Cardiac fibroblast (primary cell): Measurements from ENCODE around the gene LZTS3.

Experiments
- DNase-seq, 2 donors: peaks; one replicate each; pipeline versions ENCODE4 v3.0.0 to v3.0.0-alpha.2; 2010; ENCODE audit warnings: low read depth in 2 of 2
- H3K4me3 ChIP-seq, 2 donors: replicated peaks in 1 of 2; 1 replicate in 1 of 2; 2 replicates in 1 of 2; pipeline ENCODE4 v1.5.1; 2011; ENCODE audit warnings: low read depth in 2 of 2, low read length in 2 of 2, mild to moderate bottlenecking in 2 of 2, moderate library complexity in 1 of 2
- TF ChIP-seq, protein P1 (sequence below): IDR thresholded peaks from one replicate; pipeline ENCODE4 v1.5.1; 2011; ENCODE audit warnings: low read depth, mild to moderate bottlenecking, low read length, inconsistent platforms

LZTS3 gene

DNA sequence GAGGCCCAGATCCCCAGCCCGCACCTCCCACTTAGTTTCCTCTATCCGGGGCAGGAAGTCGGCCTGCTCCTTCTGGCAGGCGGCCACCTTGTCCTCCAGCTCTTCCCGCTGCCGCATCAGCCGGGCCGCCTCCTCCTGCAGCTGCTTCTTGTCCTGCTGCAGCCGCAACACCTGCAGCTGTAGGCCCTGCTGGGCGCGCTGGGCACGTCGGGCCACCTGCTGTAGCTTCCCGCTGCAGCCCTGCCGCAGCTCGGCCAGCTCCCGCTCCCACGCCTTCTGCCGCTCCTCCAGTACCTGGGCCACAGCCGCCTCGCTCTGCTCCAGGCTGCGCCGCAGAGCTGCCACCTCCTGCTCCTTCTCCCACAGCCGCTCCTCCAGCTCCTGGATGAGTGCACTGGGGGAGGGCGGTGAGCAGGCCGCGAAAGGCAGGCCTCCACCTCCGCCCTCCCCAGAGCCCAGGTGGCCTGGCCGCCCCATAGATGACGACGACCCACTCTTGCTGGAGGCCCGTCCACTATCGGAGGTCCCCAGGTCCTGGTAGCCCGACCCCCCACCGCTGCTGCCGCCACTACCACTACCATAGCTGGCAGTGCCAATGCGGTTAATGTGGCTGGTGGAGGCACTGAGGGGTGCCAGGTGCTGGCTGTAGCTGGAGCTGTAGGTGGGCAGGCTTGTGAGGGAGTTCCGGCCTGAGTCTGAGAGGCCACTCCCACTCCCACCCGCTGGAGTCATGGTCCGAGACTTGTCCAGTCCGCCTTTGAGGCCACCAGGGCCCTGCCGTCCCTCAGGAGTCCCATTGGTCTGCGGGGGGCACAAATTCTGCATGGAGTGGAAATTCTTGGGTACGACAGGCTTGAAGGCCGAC is 7.6 kb downstream of the LZTS3 start:
- H3K4me3 ChIP-seq = no peak overlapping the region
- TF ChIP-seq, protein P1, sequence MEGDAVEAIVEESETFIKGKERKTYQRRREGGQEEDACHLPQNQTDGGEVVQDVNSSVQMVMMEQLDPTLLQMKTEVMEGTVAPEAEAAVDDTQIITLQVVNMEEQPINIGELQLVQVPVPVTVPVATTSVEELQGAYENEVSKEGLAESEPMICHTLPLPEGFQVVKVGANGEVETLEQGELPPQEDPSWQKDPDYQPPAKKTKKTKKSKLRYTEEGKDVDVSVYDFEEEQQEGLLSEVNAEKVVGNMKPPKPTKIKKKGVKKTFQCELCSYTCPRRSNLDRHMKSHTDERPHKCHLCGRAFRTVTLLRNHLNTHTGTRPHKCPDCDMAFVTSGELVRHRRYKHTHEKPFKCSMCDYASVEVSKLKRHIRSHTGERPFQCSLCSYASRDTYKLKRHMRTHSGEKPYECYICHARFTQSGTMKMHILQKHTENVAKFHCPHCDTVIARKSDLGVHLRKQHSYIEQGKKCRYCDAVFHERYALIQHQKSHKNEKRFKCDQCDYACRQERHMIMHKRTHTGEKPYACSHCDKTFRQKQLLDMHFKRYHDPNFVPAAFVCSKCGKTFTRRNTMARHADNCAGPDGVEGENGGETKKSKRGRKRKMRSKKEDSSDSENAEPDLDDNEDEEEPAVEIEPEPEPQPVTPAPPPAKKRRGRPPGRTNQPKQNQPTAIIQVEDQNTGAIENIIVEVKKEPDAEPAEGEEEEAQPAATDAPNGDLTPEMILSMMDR = no peak
- DNase-seq = peak; percentile 74 to 81

DNA sequence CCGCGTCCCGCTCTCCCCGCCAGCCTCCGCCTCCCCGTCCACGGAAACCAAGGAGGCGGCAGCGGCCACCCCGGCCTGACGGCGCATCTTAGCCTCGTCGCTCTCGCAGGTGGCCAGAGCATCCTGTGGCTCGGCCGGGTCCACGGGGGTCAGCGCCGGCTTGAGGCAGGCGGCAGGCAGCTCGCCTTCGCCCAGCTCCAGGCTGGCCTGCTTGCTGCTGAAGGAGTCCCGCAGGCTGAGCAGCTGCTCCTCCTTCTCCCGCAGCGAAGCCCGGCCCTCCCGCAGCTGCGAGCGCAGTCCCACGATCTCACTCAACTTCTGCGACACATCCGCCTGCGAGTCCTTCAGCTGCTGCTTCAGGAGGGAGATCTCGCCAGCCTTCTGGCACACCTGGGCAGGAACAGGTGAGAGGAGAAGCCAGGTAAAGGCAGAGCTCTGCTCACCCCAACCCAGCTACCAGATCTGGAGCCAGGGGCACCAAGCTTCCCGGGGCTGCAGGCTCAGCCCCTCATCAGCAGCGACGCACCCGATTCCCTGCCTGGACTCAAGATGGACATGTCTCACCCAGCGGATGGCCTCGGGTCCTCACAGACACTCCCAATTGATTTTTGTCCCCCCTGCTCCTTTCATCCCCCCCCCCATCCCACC is 8.5 kb downstream of the LZTS3 start:
- no peak overlapping the region for H3K4me3 ChIP-seq
- no peak for DNase-seq
- TF ChIP-seq, protein P1 = no peak

- no peak overlapping the region for H3K4me3 ChIP-seq
- DNase-seq = no peak
- TF ChIP-seq, protein P1 = no peak
Measured at GRCh38 chr20:3164043-3164762, 9.1 kb downstream of the LZTS3 start.

DNA sequence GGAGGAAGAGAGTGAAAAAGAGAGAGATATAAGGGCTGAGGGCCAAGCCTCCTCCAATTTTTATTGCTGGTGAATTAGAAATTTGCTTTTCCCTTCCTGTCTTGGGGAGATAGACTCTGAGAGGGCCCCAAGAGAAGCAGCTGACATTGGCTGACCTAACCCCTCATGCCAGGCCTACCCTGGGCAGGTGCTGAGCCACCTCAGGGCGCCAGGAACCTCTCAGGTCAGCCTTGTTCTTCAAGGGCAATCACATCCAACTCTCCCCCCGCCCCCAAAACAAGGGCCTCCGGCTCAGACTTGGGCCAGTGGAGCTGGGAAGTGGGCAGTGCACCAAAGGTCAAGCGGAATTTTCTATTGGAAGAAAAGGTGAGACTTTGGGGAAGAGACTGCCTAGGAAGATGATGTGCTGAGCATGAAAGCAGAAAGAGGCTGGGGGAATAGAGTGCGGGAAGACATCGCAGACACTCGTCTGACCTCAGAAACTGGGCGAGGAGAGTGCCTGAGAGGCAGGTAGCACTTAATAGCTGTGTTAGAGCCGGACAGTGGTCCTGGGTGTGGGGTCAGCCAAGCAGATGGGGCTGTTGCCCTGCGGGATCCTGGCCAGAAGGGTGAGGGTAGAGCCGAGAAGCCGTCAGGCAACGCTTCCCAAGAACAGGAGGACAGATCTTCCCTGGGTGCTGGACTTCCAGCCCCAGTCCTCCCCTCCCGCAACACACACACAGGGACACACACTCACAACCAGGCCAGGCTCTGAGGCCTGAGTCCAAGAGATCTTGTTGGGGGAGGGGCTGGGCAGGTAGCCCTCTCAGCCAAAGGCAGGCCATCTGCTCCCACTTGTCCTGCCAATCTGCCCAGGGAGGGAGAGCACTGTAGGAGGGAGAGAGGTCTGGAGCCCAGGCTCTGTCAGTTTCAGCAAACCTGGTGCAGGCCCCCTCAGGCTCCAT is 10.0 kb downstream of the LZTS3 start:
- no peak overlapping the region for H3K4me3 ChIP-seq
- DNase-seq = no peak
- TF ChIP-seq, protein P1 = no peak

DNA sequence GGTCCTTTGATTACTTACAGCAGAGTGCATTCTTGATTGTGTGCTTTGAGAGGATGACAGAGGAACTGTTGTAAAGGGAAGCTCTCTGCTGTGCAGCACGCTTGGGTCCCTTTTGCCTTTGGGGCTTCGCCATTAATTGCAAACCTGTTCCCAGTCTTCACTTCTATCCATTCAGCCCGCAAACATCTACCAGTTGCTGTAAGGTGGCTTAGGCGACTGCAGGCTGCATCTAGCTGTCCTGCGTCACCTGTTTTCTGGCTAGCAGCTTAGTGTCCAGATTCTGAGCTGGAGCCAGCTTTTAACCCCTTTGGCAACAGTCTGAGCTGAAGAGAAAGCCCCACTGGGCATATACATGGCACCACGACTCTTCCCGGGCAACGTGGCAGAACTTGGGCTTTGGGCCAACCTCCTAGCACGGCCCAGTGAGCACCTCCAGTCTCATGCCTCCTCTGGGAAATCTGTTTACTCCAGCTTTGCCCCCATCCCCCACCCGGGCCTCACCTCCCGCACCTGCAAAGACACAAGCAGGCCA is 11.2 kb downstream of the LZTS3 start:
- TF ChIP-seq, protein P1 = no peak
- no peak for DNase-seq
- no peak overlapping the region for H3K4me3 ChIP-seq
